GM21717 (cell line): ENCODE measurements around the gene SCD.

Experiments used
- ATAC-seq: cut with Tn5 transposase; IDR thresholded peaks from one replicate; pipeline ENCODE4 v1.9.1; 2021; ENCODE audit warnings: mild to moderate bottlenecking, moderate library complexity; ENCODE audit not compliant: unreplicated experiment

SCD gene

GRCh38 chr10:100339236-100339635, 7.8 kb upstream of the SCD start:
- ATAC-seq: peak; percentile 67

DNA sequence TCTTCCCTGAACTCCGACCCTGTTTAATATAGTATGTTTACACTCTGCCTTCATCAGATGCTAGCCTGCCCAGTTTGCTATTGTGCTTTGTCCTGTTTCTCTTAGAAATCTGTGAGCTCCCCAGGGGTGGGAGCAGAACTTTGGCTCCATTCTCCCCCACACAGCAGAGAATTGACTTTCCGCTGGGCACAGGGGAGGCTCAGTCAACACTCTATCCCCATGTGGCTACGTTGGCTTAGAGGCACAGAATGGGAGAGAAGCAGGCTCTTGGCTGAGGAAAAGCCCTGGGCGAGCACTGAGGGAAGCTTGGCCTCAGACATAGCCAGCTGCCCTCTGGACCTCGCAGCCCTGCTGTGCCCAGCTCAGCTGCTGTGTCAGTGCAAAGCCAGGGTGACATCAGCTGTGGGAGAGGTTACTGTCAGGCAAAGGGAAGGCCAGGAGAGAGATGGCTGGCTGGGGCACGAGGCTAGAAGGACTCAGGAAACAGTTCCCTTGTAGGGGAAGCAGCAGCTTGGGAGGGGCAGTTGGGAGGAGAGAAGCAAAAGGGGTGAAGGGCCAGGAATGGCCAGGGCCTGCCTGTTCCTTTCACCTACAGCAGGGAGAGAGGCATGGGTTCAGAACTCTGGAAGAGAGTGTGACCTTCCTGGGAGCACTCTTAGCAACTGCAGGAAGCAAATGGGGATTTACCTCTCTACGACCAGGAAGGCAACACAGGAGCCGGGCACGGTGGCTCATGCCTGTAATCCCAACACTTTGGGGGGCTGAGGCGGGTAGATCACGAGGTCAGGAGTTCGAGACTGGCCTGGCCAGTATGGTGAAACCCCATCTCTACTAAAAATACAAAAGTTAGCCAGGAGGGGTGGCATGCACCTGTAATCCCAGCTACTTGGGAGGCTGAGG, 5.8 kb upstream of the SCD start:
- no peak for ATAC-seq

GRCh38 chr10:100341953-100342626, 4.9 kb upstream of the SCD start:
- ATAC-seq: no peak

DNA sequence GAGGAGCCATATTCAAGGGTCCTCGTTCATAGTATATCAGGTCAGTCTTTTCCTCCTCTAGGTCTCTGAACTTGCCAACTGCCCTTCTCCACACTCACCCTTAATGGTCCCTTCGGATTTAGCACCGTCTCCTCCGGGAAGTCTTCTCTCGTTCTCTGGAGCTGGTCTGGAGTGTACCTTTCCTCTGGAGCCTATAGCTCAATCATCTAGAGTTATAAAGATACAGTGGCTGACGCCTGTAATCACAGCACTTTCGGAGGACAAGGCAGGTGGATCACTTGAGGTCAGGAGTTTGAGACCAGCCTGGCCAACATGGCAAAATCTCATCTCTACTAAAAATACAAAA, 4.4 kb upstream of the SCD start:
- ATAC-seq: no peak

DNA sequence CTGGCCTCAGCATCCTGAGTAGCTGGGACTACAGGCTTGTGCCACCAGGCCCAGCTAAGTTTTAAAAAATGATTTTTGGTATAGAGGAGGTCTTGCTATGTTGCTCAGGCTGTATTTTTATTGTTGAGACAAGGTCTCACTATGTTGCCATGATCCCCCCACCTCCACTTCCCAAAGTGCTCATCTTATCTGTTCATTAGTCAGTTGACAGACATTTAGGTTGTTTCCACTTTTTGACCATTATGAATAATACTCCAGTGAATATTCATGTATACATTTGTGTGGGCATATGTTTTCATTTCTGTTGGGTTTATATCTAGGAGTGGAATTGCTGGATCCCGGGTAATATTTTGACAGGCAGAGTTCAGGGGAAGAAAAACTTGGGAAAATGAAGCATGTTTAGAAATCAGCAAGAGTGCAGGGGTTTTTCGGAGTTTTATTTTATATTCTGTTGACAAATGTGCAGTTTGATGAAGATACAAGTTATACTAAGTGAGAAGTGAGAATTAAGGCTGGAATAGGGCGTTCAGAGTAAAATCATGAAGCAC, 2.7 kb upstream of the SCD start:
- ATAC-seq: no peak

DNA sequence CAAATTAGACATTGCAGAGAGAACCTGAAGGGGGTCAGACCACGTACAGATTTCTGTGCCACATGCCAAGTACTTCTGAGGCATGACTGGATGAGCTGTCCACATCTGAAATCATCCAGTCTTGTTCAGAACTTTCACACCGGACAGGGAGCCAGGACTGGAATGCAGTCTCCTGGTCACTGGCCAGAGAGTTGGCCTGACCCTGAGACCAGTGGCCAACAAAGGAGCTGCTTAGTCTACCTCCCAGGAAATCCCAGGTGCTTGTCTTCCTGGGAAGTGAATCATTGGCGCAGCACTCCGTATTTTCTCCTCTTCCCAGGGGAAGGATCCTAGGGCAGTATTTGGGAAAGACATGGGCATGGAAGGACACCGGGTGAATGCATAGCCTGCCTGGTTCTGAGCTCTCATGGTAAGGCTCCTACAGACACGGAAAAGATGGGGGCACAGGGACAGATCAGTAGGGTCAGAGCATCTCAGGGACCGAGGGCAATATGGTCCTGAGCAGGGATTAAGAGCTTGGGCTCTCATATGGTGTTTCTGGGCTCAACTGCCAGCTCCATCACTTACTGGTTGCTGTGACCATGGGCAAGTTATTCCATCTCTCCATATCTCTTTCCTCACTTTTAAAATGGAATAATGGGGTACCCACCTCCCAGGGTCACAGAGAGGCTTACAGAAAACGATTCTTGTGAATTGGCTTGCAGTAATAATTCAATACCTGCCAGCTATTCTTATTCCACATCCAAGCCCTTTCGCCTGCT, 1.3 kb upstream of the SCD start:
- no peak for ATAC-seq

GRCh38 chr10:100346351-100346764, 675 bp upstream of the SCD start:
- ATAC-seq: peak; percentile 46

- ATAC-seq: no peak
Measured at GRCh38 chr10:100347568-100348195, 649 bp downstream of the SCD start.

GRCh38 chr10:100348389-100348927, 1.4 kb downstream of the SCD start:
- no peak for ATAC-seq

DNA sequence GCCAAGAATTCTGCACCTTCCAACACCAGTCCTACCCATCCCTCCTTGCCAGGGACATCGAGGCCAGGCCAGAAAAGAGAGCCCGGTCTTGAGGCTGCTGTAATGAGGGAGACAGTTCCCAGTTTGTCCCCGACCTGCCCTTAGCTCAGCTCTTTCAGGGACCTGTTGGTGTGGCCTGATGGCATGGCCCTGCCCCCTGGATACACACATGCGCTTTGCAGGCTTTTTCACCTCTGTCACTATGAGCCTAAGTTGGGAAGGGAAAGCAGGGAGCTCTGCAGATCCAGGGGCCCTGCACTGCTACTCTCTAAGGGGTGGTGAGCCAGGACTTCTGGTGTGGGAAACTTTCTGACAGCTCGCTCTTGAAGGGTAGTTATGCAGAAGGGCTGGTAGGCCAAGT, 2.1 kb downstream of the SCD start:
- ATAC-seq: no peak

GRCh38 chr10:100349672-100350071, 2.6 kb downstream of the SCD start:
- no peak for ATAC-seq

DNA sequence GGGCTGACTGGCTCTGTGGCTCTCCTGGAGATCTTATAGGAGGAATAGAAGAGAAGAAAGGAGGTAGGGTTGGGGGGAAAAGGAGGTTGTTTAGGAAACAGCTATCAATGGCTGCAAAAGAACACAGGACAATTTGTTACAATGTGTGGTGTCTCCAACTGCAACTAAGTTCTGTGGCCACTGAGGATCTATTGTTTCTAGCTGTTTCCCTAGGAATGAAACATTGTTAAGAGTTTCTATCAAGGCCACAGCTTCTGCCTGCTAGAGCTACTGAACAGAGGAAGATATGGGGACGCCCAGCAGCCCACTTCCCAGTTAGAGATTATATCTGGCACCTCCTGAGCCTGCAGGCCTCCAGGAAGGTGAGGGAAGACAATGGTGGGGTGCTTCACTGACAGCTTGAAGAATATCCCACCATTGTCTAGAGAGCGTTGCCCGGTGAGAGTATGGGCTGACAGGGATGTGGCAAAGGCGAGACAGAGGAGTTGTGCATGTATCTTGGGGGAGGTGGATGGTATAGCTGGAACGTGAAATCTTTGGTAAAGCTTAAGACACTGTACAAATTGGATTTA, 4.0 kb downstream of the SCD start:
- no peak for ATAC-seq

DNA sequence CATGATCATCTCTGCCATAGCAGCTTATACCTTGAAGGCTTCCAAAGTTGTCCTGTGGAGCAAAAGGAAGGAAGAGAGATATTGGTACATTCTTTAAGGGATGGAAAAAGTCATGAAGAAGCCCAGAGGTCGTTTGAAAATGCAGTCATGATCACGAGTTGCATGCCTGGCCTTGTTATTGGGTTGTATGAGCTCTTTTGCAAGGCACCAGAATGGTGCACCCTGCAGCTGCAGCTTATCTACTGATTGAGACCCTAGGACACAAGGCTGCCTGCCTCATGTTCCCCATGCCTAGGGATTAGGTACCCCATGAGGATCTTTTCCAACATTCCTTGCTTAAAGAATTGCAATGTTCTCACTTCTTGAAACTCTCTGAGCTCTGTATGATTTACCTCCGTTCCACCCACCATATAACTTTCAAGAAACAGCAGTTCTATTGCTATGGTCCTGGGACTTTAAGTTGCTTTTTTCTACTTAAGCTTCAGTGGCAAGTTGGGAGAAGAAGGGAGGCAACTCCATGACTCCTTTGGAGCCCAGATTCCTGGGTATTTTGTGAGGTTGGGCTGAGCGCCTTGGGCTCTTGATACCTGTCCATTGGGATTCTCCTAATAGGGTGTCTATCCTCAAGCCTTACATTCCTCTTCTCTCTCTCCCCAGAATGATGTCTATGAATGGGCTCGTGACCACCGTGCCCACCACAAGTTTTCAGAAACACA, 6.9 kb downstream of the SCD start:
- ATAC-seq: no peak

DNA sequence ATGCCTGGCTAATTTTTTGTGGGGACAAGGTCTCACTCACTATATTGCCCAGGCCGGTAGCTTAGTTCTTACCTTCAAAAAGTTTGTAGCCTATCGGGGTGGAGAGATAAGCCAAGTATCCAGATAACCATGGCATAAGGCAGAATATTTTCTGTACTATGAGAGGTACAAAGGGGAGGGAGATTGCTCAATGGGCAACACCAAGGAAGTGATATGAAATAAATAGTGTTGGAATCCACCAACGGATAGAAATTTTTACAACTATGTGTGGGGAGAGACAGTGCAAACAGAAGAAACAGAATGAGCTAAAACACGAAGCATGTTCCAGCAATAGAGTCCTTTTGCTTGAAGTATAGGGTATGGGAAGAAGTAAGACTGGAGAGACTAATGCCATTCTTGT, 8.1 kb downstream of the SCD start:
- ATAC-seq: no peak

DNA sequence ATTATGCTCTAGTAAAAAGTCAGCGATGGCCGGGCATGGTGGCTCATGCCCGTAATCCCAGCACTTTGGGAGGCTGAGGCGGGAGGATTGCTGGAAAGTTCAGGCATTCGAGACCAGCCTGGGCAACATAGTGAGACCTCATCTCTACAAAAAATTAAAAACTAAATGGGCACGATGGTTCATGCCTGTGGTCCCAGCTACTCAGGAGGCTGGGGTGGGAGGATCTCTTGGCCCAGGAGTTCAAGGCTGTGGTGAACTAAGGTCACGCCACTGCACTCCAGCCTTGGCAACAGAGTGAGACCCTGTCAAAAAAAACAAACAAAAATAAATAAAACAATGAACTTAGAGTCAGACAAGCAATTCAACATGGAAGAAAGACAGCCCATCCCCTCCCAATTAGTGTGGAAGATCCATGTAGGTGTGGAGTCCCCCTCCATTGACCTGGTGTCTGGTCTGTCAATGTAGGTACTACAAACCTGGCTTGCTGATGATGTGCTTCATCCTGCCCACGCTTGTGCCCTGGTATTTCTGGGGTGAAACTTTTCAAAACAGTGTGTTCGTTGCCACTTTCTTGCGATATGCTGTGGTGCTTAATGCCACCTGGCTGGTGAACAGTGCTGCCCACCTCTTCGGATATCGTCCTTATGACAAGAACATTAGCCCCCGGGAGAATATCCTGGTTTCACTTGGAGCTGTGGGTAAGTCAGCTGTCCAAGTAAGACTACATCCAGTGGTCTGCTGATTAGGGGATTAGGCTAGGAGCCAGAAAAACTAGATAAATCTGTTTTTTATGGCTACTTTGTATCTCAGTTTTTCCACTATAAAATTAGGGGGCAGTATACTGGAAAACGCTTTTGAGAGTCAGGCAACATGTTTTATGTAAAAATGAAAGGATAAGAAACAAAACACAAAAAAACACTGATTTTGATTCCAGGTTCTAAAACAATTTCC, 9.3 kb downstream of the SCD start:
- no peak for ATAC-seq

DNA sequence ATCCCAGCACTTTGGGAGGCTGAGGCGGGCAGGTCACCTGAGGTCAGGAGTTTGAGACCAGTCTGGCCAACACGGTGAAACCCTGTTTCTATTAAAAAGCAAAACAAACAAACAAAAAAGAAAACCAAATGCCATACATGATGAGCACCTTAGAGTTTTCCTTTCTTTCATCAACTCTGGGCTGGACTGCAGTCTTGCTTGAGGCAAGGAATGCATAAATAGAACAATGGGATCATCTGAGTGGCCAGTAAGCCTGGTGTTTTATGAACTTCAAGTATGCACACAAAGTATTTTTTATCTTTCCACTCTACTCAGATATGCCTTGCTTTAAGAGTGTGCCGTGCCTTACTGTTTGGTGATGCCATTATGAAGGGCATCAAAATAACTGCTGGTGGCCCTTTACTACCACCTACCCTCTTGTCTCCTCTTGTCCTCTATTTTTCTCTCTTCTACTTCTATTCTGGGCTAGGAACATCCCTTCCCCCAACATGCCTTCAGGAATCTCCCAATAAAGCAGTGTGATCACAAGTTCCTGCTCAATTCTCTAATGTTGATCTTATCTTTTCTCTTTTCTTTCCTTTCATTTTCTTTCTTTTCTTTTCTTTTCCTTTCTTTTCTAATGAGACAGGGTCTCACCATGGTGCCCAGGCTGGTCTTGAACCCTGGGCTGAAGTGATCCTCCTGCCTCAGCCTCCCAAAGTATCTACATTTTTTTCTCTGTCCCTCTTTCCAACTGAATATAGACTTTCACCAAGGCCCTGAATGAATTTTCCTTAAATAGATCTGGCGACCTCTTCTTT, 10.2 kb downstream of the SCD start:
- no peak for ATAC-seq

DNA sequence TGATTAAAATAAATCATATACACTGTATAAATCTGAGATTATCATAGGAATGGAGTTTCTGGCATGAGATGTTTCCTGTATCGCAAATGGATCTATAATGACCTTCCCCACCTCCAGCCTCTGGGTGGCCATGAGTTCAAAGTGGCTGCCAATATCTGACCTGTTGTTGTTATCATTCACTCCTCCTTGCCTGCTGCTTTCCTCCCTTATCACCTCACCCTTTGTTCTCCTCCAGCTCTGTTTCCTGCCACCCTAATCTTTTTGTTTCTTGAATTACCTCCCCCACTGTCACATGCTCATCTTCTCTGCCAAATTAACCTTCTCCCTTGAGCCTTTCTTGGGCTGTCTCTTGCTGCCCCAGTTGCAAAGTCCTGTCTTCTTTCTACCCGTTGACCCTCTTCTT, 12.0 kb downstream of the SCD start:
- no peak for ATAC-seq
